HG03565 (cell line): Measurements from ENCODE around the gene CENPE.
"Not testable (repeated sequence)": the region's sequence is repeated elsewhere in the genome, so short reads cannot be mapped to it uniquely, and the experiment has no call there.

ENCODE experiments used
- ATAC-seq: cut with Tn5 transposase; IDR thresholded peaks from one replicate; pipeline ENCODE4 v1.9.1; 2021; ENCODE audit warnings: mild to moderate bottlenecking, moderate library complexity; ENCODE audit not compliant: unreplicated experiment

The CENPE gene, protein sequence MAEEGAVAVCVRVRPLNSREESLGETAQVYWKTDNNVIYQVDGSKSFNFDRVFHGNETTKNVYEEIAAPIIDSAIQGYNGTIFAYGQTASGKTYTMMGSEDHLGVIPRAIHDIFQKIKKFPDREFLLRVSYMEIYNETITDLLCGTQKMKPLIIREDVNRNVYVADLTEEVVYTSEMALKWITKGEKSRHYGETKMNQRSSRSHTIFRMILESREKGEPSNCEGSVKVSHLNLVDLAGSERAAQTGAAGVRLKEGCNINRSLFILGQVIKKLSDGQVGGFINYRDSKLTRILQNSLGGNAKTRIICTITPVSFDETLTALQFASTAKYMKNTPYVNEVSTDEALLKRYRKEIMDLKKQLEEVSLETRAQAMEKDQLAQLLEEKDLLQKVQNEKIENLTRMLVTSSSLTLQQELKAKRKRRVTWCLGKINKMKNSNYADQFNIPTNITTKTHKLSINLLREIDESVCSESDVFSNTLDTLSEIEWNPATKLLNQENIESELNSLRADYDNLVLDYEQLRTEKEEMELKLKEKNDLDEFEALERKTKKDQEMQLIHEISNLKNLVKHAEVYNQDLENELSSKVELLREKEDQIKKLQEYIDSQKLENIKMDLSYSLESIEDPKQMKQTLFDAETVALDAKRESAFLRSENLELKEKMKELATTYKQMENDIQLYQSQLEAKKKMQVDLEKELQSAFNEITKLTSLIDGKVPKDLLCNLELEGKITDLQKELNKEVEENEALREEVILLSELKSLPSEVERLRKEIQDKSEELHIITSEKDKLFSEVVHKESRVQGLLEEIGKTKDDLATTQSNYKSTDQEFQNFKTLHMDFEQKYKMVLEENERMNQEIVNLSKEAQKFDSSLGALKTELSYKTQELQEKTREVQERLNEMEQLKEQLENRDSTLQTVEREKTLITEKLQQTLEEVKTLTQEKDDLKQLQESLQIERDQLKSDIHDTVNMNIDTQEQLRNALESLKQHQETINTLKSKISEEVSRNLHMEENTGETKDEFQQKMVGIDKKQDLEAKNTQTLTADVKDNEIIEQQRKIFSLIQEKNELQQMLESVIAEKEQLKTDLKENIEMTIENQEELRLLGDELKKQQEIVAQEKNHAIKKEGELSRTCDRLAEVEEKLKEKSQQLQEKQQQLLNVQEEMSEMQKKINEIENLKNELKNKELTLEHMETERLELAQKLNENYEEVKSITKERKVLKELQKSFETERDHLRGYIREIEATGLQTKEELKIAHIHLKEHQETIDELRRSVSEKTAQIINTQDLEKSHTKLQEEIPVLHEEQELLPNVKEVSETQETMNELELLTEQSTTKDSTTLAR (N-terminal part only)

DNA sequence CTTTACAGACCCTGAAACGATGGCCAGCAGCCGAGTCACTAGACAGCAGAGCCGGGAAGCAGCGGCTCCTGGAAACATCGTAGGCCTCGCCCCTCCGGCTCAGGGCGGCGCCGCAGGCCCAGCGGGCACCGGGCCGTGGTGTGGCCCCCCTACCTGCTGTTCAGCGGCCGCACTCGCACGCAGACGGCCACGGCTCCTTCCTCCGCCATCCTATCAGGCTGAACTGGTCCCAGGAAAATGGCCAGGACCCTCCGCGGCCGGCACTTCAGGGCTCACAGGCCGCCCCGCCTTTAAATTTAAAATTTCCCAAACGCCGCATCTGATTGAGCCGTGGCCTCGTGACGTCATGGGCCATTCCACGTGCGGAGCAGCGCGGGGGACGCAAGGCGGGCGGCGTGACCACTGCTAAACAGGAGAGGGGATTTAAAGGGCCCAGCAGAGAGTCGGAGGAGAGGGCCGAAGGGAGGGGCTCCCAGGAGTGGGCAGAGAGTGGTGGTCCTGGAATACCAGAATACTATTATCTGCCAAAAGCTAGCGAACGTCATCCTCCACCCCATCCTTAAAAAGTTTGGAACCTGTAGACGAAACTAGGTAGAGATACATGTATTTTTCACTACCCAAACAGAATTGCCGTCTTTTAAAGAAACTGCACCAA is at the start of gene CENPE:
Gene CENPE, minus strand, starts transcription at position 233 of the 655 bp plus-strand sequence. Its CDS starts 24 bp downstream, at position 209.
- peak; percentile 85 for ATAC-seq

DNA sequence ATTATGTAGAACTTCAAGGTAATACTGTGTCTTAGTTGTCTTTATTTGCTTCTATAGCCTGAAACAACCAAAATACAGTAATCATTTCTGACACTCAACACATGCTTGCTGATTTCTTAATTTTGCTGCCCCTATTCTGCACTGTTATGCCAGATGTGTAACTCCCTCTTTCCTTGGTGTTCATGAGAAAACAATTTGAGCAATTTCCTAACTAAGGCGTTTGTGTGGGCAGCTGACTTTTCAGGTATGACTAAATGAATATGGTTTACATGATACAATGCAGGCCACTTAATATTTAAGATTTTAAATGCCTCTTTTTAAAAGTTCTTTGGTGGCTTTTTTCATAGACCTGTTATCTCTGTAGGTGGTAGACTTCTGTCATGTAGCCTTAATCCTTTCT is 46.1 kb upstream of the CENPE start:
- no peak for ATAC-seq

DNA sequence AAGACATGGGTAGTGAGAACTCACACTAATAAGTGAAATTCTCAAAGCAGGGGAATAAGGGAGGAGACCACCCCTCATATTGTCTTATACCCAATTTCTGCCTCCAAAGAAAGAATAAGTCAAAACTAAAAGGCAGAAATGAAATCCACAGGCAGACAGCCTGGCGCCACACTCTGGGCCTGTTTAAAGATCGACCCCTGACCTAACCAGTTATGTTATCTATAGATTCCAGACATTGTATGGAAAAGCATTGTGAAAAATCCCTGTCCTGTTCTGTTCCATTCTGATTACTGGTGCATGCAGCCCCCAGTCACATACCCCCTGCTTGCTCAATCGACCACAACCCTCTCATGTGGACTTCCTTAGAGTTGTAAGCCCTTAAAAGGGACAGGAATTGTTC is 32.8 kb upstream of the CENPE start:
- ATAC-seq, result not testable (repeated sequence)

DNA sequence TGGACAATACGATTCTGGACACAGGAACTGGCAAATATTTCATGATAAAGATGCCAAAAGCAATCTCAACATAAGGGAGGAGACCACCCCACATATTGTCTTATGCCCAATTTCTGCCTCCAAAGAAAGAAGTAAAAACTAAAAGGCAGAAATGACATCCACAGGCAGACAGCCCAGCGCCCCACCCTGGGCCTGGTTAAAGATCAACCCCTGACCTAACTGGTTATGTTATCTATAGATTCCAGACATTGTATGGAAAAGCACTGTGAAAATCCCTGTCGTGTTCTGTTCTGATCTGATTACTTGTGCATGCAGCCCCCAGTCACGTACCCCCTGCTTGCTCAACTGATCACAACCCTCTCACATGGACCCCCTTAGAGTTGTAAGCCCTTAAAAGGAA is 25.4 kb upstream of the CENPE start:
- not testable (repeated sequence) for ATAC-seq

DNA sequence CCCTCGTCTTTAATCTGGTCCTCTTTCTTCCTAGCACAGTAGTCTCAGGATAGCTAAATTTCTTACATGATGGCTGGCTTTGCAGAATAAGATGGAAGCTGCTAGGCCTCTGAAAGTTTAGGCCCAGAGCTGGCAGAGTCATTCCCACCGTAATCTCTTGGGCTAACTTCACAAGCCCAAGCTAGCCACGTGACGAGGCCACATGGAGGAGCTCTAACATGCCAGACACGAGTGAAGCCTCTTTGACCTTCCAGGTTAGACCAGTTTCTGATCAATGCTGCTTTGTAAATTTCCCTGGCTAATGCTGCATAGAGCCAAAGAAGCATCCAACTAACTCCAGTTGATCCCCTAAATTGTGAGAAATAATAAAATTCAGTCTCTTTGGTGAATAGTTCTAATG is 9.5 kb upstream of the CENPE start:
- no peak for ATAC-seq

DNA sequence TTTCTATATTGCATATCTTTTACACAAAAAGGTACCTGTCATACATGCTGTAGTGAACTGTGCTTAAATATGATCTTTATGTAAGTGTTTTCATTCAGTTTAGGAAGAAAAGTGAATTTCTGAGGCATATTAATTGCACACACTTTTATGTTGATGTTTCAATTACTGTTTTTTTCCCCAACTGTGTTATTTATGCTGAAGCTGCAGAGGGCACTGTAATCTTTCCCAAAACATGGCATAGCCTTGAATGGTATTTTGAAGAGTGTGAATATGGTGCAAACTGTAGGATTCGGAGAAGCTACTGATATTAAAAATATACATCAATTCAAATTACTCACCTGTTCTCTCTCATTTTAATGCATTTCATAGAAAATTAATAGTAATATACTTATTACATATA is 6.0 kb upstream of the CENPE start:
- ATAC-seq, result no peak

DNA sequence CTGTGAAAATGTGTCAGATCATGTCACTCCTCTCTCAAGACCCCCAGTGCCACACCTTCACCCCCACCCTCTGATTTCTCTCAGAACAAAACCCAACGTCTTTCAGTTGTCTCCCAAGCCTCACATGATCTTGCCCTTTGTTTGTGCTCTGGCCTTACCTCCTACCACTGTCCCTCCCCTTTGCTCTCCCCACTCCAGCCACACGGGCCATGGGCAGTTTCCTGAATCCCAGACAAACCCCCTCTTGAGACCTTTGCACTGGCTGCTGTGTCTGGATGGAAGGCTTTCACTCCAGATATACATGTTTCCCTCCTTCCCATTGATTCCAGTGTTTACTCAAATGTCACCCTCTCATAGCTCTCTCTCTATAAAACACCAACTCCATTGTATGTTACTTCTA is 3.6 kb upstream of the CENPE start:
- no peak for ATAC-seq

DNA sequence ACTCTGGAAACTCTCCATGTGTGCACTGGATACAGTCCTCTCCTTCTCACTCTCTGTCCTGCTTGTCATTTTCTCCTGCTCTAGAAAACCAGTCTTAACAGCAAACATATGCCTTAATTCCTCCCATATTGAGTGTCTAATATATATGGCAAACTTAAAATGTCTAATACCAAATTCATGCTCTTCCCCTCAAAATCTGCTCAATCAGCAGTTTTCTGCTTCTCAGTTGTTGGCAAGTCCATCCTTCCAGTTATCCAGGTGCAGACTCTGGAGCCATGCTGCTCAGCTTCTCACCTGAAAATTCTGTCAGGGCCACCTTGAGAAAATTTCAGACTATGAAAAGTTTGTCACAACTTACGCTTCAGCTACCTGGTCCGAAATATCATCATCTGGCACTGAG is 3.1 kb upstream of the CENPE start:
- no peak for ATAC-seq

DNA sequence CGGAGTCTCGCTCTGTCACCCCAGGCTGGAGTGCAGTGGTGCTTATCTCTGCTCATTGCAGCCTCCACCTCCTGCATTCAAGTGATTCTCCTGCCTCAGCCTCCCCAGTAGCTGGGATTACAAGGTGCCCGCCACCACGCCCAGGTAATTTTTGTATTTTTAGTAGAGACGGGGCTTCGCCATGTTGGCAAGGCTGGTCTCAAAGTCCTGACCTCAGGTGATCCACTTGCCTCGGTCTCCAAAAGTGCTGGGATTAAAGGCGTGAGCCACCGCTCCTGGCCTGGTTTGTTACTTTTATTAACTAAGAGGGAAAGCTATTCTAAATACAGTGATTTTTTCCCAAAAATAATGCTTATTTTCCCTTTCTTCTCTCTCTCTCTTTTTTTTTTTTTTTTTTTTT is 866 bp upstream of the CENPE start:
- ATAC-seq, result no peak

DNA sequence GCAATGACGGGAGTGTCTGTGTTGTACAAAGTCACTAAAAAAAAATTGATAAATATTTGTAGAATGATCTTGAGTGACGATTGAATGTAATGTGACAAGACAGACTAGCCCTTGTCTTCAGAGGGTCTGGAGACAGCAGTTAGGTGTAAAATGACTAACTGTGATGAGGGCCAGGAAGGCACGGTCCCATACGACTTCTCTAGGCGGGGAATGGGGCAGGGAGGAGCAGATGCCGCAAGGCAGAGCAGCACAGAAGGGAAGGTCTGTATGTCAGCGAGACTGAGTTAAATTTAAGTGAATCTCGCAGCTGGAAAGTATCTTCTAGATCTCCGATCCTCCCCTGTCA is 405 bp downstream of the CENPE start:
- peak; percentile 32 for ATAC-seq

DNA sequence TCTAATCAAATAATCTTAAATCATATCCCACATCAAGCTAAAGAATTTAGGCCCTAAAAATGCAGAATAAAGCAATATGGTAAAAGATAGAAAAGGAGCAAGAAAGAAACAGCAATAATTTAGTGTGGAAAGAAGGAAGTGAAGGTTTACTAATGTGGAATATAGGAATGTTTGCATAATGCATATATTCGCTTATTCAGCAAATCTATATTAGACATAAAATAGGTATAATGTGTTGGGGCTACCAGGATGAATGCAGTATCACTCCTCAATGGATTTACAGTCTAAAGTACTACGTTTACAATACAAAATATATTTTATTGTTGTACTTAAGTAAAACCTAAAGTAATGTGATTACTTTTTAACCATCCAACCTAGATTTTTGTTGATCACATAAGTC is 4.7 kb downstream of the CENPE start:
- ATAC-seq, result no peak

DNA sequence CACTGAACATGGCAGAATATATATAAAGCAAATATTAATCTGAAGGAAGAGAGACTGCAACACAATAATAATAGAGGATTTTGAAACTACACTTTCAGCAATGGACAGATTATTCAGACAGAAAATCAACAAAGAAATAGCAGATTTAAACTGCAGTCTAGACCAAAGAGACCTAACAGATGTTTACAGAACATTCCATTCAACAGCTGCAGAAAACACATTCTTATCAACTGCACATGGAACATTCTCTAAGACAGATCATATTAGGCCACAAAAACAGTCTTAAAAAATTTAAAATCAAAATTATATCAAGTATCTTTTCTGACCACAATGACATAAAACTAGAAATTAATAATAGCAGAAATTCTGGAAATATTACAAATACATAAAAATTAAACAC is 27.1 kb downstream of the CENPE start:
- ATAC-seq, result no peak

DNA sequence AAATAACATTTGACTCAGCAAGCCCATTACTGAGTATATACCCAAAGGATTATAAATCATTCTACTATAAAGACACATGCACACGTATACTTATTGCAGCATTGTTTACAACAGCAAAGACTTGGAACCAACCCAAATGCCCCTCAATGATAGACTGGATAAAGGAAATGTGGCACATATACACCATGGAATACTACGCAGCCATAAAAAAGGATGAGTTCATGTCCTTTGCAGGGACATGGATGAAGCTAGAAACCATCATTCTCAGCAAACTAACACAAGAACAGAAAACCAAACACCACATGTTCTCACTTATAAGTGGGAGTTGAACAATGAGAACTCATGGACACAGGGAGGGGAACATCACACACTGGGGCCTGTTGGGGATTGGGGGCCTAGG is 28.4 kb downstream of the CENPE start:
- not testable (repeated sequence) for ATAC-seq

DNA sequence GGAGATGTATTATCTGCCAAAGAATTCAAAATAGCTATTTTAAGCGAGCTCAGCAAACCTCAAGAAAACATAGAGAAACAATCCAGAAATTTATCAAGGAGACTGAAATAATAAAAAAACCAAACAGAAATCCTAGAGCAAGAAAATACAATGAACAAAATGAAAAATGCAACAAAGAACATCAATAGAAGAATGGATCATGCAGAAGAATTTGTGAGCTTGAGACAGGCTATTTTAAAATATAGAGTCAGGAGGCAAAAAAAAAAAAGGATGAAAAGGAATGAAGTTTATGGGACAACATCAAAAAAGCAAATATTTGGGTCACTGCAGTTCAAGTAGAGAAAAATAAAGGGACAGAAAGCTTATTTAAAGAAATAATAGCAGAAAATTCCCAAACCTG is 29.1 kb downstream of the CENPE start:
- ATAC-seq, result no peak

DNA sequence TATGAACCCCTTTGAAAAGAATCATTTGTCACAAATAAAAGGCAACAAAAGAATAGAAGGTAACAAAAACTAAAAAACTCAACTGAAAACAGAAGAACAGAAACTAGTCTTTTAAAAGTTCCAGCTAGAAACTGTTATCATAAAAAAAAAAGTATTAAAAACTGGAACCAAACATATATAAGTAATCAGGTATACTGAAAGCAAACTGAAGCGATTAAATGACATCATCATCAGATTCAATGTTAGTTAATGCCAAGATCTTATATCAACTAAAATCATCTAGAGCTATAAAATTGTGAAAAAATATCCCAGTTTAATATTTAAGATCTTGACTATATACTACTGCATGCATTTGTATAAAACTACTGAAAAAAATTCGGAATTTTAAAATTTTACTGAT is 36.0 kb downstream of the CENPE start:
- no peak for ATAC-seq

DNA sequence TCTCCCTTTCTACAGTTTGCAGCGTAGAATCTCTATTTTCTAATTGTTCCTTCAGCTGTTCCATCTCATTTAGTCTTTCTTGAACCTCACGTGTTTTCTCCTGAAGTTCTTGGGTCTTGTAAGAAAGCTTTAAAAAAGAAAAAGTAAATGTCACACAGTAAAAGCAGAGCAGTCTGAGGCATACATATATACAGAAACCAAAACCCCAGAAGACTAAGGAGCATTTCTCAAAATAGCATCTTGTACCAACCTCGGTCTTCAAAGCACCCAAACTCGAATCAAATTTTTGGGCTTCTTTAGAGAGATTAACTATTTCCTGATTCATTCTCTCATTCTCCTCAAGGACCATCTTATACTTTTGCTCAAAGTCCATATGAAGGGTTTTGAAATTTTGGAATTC is 39.4 kb downstream of the CENPE start:
- ATAC-seq, result no peak

DNA sequence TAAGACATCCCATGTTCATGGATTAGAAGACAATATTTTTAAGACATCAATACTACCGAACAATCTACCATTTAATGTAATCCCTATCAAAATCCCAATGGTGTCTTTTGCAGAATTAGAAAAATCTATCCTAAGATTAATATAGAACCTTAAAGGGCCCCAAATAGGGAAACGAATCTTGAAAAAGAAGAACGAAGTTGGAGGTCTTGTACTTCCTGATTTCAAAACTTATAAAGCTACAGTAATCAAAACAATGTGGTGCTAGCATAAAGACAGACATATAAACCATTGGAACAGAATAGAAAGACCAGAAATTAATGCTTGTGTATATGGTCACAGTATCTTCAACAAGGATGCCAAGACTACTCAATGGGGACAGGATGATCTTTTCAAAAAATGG is 42.0 kb downstream of the CENPE start:
- no peak for ATAC-seq

DNA sequence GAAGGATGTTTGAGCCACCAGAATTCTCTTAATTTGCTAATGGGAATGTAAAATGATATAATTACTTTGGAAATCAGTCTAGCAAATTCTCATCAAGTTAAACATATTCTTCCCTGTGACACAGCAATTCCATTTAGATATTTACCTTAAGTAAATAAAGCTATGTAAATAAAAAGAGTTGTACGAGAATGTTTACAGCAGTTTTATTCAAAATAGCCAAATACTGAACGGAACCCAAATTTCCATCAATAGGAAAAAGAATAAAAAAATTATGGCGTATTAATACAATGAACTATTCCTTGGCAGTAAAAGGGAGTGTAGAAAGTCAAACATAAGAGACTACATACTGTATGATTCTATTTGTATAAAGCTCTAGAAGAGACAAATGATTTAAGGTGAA is 45.8 kb downstream of the CENPE start:
- ATAC-seq, result no peak

DNA sequence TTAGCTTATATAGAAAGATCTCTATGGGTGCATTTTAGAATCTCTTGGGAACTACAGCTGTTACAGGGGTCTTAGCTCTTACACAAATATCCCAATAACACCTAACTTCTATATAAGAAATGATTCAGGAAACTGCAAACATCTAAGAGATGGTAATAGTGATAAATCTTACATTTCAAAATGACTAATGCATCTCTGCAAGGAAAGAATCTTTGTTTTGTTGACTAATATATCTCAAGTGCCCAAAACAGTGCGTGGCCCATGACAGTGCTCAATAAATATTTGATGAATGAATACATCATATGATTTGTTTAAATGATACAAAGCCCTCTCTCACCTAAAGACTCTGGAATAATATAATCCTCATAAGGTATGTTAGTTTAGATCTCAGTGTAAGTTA is 47.5 kb downstream of the CENPE start:
- no peak for ATAC-seq

DNA sequence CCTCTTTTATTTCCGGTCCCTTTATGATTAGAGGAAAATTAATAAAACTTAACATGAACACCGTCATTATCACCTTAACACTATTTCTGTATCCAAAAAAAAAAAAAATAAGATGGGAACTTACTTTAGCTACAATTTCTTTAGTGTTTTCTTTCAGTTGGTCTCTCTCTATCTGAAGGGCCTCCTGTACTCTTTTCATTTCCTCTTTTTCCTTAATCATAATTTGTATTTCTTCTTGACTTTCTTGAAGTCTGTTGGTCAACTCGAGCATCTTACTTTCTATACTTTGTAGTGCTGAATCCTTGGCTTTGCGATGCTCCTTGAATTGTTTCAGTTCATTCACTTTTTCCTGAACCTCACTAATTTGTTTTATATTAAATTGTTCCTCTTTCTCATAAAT is 53.2 kb downstream of the CENPE start:
- ATAC-seq, result no peak

DNA sequence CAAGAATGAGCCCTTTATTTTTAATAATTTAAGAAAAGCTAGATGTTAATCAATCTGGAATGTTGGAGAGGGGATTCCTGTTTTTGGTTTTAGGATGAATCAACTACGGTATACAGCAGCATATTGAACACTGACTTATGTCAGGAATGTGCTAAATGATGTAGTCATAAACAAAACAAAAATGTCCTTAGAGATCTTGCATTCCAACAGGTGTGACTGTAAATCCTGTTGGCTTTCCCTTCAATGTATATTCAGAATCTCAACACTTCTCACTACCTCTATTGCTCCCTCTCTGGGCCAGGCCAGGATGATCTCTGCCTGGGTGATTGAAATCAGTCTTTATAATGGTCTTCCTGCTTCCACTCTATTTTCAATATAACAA is 60.7 kb downstream of the CENPE start:
- ATAC-seq, result no peak
